ENCODE results near the gene MPZL3.

DNA sequence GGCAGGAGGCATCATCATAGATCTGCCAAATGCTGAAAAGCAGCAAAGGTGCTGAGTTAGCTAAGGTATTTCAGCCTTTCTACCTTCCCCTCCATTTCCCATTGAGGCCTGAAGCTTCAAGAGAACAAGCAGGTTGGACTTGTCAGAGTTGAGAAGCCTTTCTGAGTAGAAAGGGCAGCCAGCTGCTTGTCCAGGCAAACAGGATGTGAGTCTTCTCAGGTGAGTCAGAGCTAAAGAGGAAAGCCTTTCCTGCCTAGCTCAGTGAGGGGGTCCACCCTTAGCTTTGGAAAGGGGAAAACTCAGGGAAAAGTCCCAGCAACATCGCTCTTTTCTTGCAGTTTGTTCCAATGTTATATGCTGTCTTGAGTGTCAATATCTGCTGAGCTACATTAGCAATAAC is 25.1 kb upstream of the MPZL3 start:
- TF ChIP-seq, protein P1, sequence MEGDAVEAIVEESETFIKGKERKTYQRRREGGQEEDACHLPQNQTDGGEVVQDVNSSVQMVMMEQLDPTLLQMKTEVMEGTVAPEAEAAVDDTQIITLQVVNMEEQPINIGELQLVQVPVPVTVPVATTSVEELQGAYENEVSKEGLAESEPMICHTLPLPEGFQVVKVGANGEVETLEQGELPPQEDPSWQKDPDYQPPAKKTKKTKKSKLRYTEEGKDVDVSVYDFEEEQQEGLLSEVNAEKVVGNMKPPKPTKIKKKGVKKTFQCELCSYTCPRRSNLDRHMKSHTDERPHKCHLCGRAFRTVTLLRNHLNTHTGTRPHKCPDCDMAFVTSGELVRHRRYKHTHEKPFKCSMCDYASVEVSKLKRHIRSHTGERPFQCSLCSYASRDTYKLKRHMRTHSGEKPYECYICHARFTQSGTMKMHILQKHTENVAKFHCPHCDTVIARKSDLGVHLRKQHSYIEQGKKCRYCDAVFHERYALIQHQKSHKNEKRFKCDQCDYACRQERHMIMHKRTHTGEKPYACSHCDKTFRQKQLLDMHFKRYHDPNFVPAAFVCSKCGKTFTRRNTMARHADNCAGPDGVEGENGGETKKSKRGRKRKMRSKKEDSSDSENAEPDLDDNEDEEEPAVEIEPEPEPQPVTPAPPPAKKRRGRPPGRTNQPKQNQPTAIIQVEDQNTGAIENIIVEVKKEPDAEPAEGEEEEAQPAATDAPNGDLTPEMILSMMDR (conservative IDR thresholded peaks at IDR 0.05) = no peak
- TF ChIP-seq ZFX (IDR thresholded peaks at IDR 0.05) = no peak
